Rectal smooth muscle tissue (tissue), 1 donor: ENCODE results near the gene TBC1D1.
"Not testable (repeated sequence)": the region's sequence is repeated elsewhere in the genome, so short reads cannot be mapped to it uniquely, and the experiment has no call there.

Experiments used
- H3K27ac ChIP-seq: one replicate; pipeline ENCODE4 v1.7.0; 2013; ENCODE audit warnings: low read depth, low read length, inconsistent platforms
- H3K27me3 ChIP-seq: one replicate; pipeline ENCODE4 v1.7.0; 2013; ENCODE audit warnings: low read length; ENCODE audit not compliant: control insufficient read depth, insufficient read depth
- H3K36me3 ChIP-seq: one replicate; pipeline ENCODE4 v1.7.0; 2013; ENCODE audit warnings: low read length; ENCODE audit not compliant: control insufficient read depth, insufficient read depth
- H3K4me1 ChIP-seq: one replicate; pipeline ENCODE4 v1.7.0; 2013; ENCODE audit warnings: low read length; ENCODE audit not compliant: control insufficient read depth, insufficient read depth
- H3K4me3 ChIP-seq: one replicate; pipeline ENCODE4 v1.7.0; 2013; ENCODE audit warnings: low read length
- H3K9ac ChIP-seq: one replicate; pipeline ENCODE4 v1.7.0; 2013; ENCODE audit warnings: low read length

TBC1D1 gene

GRCh38 chr4:37910091-37910486 is 19.2 kb downstream of the TBC1D1 start:
- Histone ChIP-seq H3K36me3 (no peaks in the 10 kb centered on the region), H3K4me1 (peaks cover 12% of the 10 kb centered on the region), H3K4me3 (no peak overlapping the region), H3K27ac (no peak overlapping the region), H3K27me3 (no peaks in the 10 kb centered on the region), H3K9ac (no peak overlapping the region)

- H3K9ac ChIP-seq: no peak overlapping the region
- H3K4me3 ChIP-seq: no peak overlapping the region
- no peaks in the 10 kb centered on the region for H3K27me3 ChIP-seq
- H3K27ac ChIP-seq: no peak overlapping the region
- no peaks in the 10 kb centered on the region for H3K36me3 ChIP-seq
- H3K4me1 ChIP-seq: peaks cover 6% of the 10 kb centered on the region
Observed at GRCh38 chr4:37914539-37914938, 23.7 kb downstream of the TBC1D1 start.

- Histone ChIP-seq H3K27ac (no peak overlapping the region), H3K36me3 (no peaks in the 10 kb centered on the region), H3K9ac (no peak overlapping the region), H3K27me3 (no peaks in the 10 kb centered on the region), H3K4me1 (peaks cover 2% of the 10 kb centered on the region), H3K4me3 (no peak overlapping the region)
Observed at GRCh38 chr4:37917388-37917787, 26.5 kb downstream of the TBC1D1 start.

- H3K4me3 ChIP-seq: no peak overlapping the region
- peaks cover 2% of the 10 kb centered on the region for H3K4me1 ChIP-seq
- H3K9ac ChIP-seq: no peak overlapping the region
- no peaks in the 10 kb centered on the region for H3K36me3 ChIP-seq
- no peak overlapping the region for H3K27ac ChIP-seq
- H3K27me3 ChIP-seq: no peaks in the 10 kb centered on the region
Observed at GRCh38 chr4:37918653-37919052, 27.8 kb downstream of the TBC1D1 start.

GRCh38 chr4:37922328-37922727 is 31.4 kb downstream of the TBC1D1 start:
- H3K36me3 ChIP-seq: no peaks in the 10 kb centered on the region
- H3K27me3 ChIP-seq: no peaks in the 10 kb centered on the region
- H3K27ac ChIP-seq: no peak overlapping the region
- H3K9ac ChIP-seq: no peak overlapping the region
- H3K4me3 ChIP-seq: no peak overlapping the region
- peaks cover 2% of the 10 kb centered on the region for H3K4me1 ChIP-seq

GRCh38 chr4:37923089-37923488 is 32.2 kb downstream of the TBC1D1 start:
- not testable (repeated sequence) for H3K36me3 ChIP-seq, H3K4me3 ChIP-seq, H3K9ac ChIP-seq, H3K27ac ChIP-seq, H3K4me1 ChIP-seq, H3K27me3 ChIP-seq

- Histone ChIP-seq H3K27me3 (no peaks in the 10 kb centered on the region), H3K4me3 (no peak overlapping the region), H3K9ac (no peak overlapping the region), H3K27ac (no peak overlapping the region), H3K4me1 (peaks cover 6% of the 10 kb centered on the region), H3K36me3 (no peaks in the 10 kb centered on the region)
Observed at GRCh38 chr4:37924946-37925345, 34.1 kb downstream of the TBC1D1 start.

- Histone ChIP-seq H3K4me3 (no peak overlapping the region), H3K4me1 (peaks cover 6% of the 10 kb centered on the region), H3K27me3 (no peaks in the 10 kb centered on the region), H3K27ac (no peak overlapping the region), H3K36me3 (no peaks in the 10 kb centered on the region), H3K9ac (no peak overlapping the region)
Observed at GRCh38 chr4:37927434-37927833, 36.5 kb downstream of the TBC1D1 start.

GRCh38 chr4:37928426-37929416 is 37.8 kb downstream of the TBC1D1 start:
- no peaks in the 10 kb centered on the region for H3K36me3 ChIP-seq
- no peaks in the 10 kb centered on the region for H3K27me3 ChIP-seq
- H3K4me3 ChIP-seq: no peak overlapping the region
- no peak overlapping the region for H3K9ac ChIP-seq
- no peak overlapping the region for H3K27ac ChIP-seq
- peaks cover 6% of the 10 kb centered on the region for H3K4me1 ChIP-seq

GRCh38 chr4:37934096-37934495 is 43.2 kb downstream of the TBC1D1 start:
- Histone ChIP-seq H3K4me3 (no peak overlapping the region), H3K27me3 (no peaks in the 10 kb centered on the region), H3K4me1 (no peaks in the 10 kb centered on the region), H3K9ac (no peak overlapping the region), H3K27ac (no peak overlapping the region), H3K36me3 (no peaks in the 10 kb centered on the region)

GRCh38 chr4:37934609-37935008 is 43.7 kb downstream of the TBC1D1 start:
- no peak overlapping the region for H3K4me3 ChIP-seq
- no peaks in the 10 kb centered on the region for H3K27me3 ChIP-seq
- no peak overlapping the region for H3K9ac ChIP-seq
- no peak overlapping the region for H3K27ac ChIP-seq
- no peaks in the 10 kb centered on the region for H3K4me1 ChIP-seq
- no peaks in the 10 kb centered on the region for H3K36me3 ChIP-seq

GRCh38 chr4:37935026-37935425 is 44.1 kb downstream of the TBC1D1 start:
- no peak overlapping the region for H3K27ac ChIP-seq
- H3K36me3 ChIP-seq: no peaks in the 10 kb centered on the region
- H3K9ac ChIP-seq: no peak overlapping the region
- no peaks in the 10 kb centered on the region for H3K27me3 ChIP-seq
- no peaks in the 10 kb centered on the region for H3K4me1 ChIP-seq
- H3K4me3 ChIP-seq: no peak overlapping the region
